Measurements from ENCODE around the gene ALG2. TPM values are rescaled to one million over a fixed set of nuclear protein-coding genes. Genes with fewer than 3 reads are reported as not detected.
A peak's percentile ranks its signal among the peaks of the same experiment; 100 is the strongest.

ALG2 gene, protein sequence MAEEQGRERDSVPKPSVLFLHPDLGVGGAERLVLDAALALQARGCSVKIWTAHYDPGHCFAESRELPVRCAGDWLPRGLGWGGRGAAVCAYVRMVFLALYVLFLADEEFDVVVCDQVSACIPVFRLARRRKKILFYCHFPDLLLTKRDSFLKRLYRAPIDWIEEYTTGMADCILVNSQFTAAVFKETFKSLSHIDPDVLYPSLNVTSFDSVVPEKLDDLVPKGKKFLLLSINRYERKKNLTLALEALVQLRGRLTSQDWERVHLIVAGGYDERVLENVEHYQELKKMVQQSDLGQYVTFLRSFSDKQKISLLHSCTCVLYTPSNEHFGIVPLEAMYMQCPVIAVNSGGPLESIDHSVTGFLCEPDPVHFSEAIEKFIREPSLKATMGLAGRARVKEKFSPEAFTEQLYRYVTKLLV
- total RNA-seq = 35.4 TPM
- long read RNA-seq, transcript ALG2-203 (2 exons, 1,880 nt) = major isoform, 38 of 49 reads
- long read RNA-seq, transcript ALG2-201 (3 exons, 2,966 nt) = minor isoform, 6 of 49 reads
- long read RNA-seq, partial matches to known transcripts = 4 of 49 reads
- long read RNA-seq, other reads (novel, unspliced or antisense) = 1 of 49 reads

DNA sequence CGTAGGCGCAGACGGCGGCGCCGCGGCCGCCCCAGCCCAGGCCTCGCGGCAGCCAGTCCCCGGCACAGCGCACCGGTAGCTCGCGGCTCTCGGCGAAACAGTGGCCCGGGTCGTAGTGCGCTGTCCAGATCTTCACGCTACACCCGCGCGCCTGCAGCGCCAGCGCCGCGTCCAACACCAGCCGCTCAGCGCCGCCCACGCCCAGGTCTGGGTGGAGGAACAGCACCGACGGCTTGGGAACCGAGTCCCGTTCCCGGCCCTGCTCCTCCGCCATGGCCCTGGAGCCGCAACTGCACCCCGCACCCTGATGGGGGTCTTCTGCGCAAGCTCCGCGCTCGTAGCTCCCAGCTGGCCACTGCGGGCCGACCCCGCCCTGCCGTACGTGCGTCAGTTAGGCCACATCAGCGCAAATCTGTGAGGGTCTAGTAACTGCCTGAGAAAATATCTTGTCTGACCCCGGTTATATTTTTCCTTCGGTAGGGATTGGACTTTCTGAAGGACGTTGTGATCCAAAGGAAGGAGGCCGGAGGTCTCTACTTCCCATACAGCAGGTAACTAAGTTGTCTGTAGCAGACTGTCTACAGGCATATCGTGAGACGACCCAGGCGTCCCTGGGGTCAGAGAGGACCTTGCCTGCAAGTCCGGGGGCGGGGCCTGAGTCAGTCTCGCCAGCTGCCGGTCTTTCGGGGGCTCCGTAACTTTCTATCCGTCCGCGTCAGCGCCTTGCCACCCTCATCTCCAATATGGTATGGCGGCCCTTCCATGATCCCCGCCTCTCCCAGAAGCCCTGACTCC lies at the start of gene ALG2, which contains the start of gene SEC61B:
ALG2 (minus strand) TSS at position 322 of the 795 bp plus-strand sequence; CDS start at position 274, 48 bp downstream.
SEC61B (plus strand) TSS at position 662 of the 795 bp plus-strand sequence; CDS start at position 744, 82 bp downstream.
- TF ChIP-seq CTCF (IDR thresholded peaks at IDR 0.05) = no peak
- ATAC-seq (peak; percentile 98 to 99), DNase-seq (peak; percentile 97)
- peak within 1 kb of the TSS; percentile 82 for H3K4me3 ChIP-seq
- H3K27me3 ChIP-seq (ENCODE audit: low read depth) = no peaks in the 10 kb centered on the region
- H3K27ac ChIP-seq = peak within 1 kb of the TSS; percentile 92
- H3K4me1 ChIP-seq = peaks cover 65% of the 10 kb centered on the region
- intact Hi-C loops (cut with DNase I) = no loop called here
- H3K9me3 ChIP-seq = no peaks in the 10 kb centered on the region
- peaks cover 31% of the 10 kb centered on the region for H3K36me3 ChIP-seq

GRCh38 chr9:99270491-99270890 lies 48.7 kb upstream of the ALG2 start:
- Histone ChIP-seq H3K9me3 (no peaks in the 10 kb centered on the region), H3K36me3 (no peaks in the 10 kb centered on the region), H3K4me3 (no peak overlapping the region), H3K4me1 (peaks cover 5% of the 10 kb centered on the region), H3K27ac (no peak overlapping the region), H3K27me3 (ENCODE audit: low read depth) (no peaks in the 10 kb centered on the region)
- no peak for ATAC-seq
- TF ChIP-seq CTCF (IDR thresholded peaks at IDR 0.05) = no peak
- DNase-seq = no peak
- intact Hi-C loops (cut with DNase I) = no loop called here

- H3K27ac ChIP-seq = no peak overlapping the region
- peaks cover 5% of the 10 kb centered on the region for H3K4me1 ChIP-seq
- H3K4me3 ChIP-seq = no peak overlapping the region
- ATAC-seq (no peak), DNase-seq (no peak)
- no peak for TF ChIP-seq CTCF (IDR thresholded peaks at IDR 0.05)
- H3K9me3 ChIP-seq = no peaks in the 10 kb centered on the region
- H3K36me3 ChIP-seq = no peaks in the 10 kb centered on the region
- no peaks in the 10 kb centered on the region for H3K27me3 ChIP-seq (ENCODE audit: low read depth)
- intact Hi-C loops (cut with DNase I) = no loop called here
These were observed 47.7 kb upstream of the ALG2 start for GRCh38 chr9:99269416-99269815.

- intact Hi-C loops (cut with DNase I) = no loop called here
- Histone ChIP-seq H3K36me3 (no peaks in the 10 kb centered on the region), H3K9me3 (no peaks in the 10 kb centered on the region), H3K27ac (no peak overlapping the region), H3K27me3 (ENCODE audit: low read depth) (no peaks in the 10 kb centered on the region), H3K4me3 (no peak overlapping the region), H3K4me1 (peaks cover 5% of the 10 kb centered on the region)
- ATAC-seq = peak; percentile 87 to 91
- peak; percentile 78 for DNase-seq
- TF ChIP-seq CTCF (IDR thresholded peaks at IDR 0.05) = peak; percentile 85
These were observed 44.7 kb upstream of the ALG2 start for GRCh38 chr9:99266255-99267023.

- intact Hi-C loops (cut with DNase I) = no loop called here
- ATAC-seq = no peak
- DNase-seq = no peak
- Histone ChIP-seq H3K36me3 (no peaks in the 10 kb centered on the region), H3K9me3 (no peaks in the 10 kb centered on the region), H3K27me3 (ENCODE audit: low read depth) (no peaks in the 10 kb centered on the region), H3K4me1 (peaks cover 5% of the 10 kb centered on the region), H3K4me3 (no peak overlapping the region), H3K27ac (no peak overlapping the region)
- TF ChIP-seq CTCF (IDR thresholded peaks at IDR 0.05) = no peak
These were observed 43.9 kb upstream of the ALG2 start for GRCh38 chr9:99265691-99266090.

Data from lower lobe of right lung (tissue), 2 donors.